Ramos (cell line): ENCODE data around the gene S100A4.

Experiments used
- in situ Hi-C: fragments of 300-500 bp; cut with MboI; formaldehyde crosslinking; loops from one replicate; pipeline ENCODE4 v1.14.3; 2022; ENCODE audit warnings: low sequenced_read_pairs; ENCODE audit not compliant: unreplicated experiment

The S100A4 gene

GRCh38 chr1:153549741-153550397 is 4.3 kb upstream of the S100A4 start:
- in situ Hi-C loops, result no loop called here

- in situ Hi-C loops, result no loop called here
These were observed 3.4 kb upstream of the S100A4 start, which contains the start of gene S100A3 for GRCh38 chr1:153548722-153549688. S100A3 (minus strand) TSS chr1:153549258; CDS start chr1:153548485, 773 bp downstream.

- in situ Hi-C loops, result no loop called here
These were observed 2.2 kb upstream of the S100A4 start for GRCh38 chr1:153547560-153548551.

GRCh38 chr1:153546796-153547559 is 1.4 kb upstream of the S100A4 start:
- in situ Hi-C loops, result no loop called here

- in situ Hi-C loops, result no loop called here
These were observed 765 bp upstream of the S100A4 start for GRCh38 chr1:153546371-153546770.

GRCh38 chr1:153544453-153545066 is 1.0 kb downstream of the S100A4 start:
- in situ Hi-C loops, result no loop called here

- in situ Hi-C loops, result no loop called here
These were observed 1.9 kb downstream of the S100A4 start for GRCh38 chr1:153543736-153544135.

GRCh38 chr1:153542956-153543711 is 2.5 kb downstream of the S100A4 start:
- in situ Hi-C loops, result no loop called here

- in situ Hi-C loops, result no loop called here
These were observed 3.7 kb downstream of the S100A4 start for GRCh38 chr1:153541641-153542590.

GRCh38 chr1:153540394-153541361 is 4.9 kb downstream of the S100A4 start, which contains the start of gene S100A5:
S100A5 (minus strand) TSS chr1:153540934; CDS start chr1:153540191, 743 bp downstream.
- in situ Hi-C loops, result no loop called here

GRCh38 chr1:153539395-153540093 is 6.1 kb downstream of the S100A4 start:
- in situ Hi-C loops, result no loop called here

- in situ Hi-C loops, result no loop called here
These were observed 7.2 kb downstream of the S100A4 start for GRCh38 chr1:153538315-153538821.

- in situ Hi-C loops, result no loop called here
These were observed 8.3 kb downstream of the S100A4 start for GRCh38 chr1:153537376-153537730.

GRCh38 chr1:153536671-153537375 is 8.8 kb downstream of the S100A4 start:
- in situ Hi-C loops, result no loop called here
